Glutamatergic neuron (in vitro differentiated cells): ENCODE results near the gene LSS. TPM values are rescaled to one million over a fixed set of nuclear protein-coding genes. Genes with fewer than 3 reads are reported as not detected.

Experiments
- DNase-seq: peaks from one replicate; pipeline ENCODE4 v3.0.0; 2022
- H3K27ac Mint-ChIP-seq: one replicate; pipeline ENCODE4 v1.8.0; 2020; ENCODE audit warnings: mild to moderate bottlenecking, mixed read lengths, inconsistent platforms; ENCODE audit not compliant: unreplicated experiment
- H3K27me3 Mint-ChIP-seq: one replicate; pipeline ENCODE4 v1.8.0; 2020; ENCODE audit warnings: mild to moderate bottlenecking, moderate library complexity, mixed read lengths, inconsistent platforms; ENCODE audit not compliant: unreplicated experiment
- H3K36me3 Mint-ChIP-seq: one replicate; pipeline ENCODE4 v1.8.0; 2020; ENCODE audit warnings: mild to moderate bottlenecking, mixed read lengths, inconsistent platforms; ENCODE audit not compliant: unreplicated experiment
- H3K4me1 Mint-ChIP-seq: one replicate; pipeline ENCODE4 v1.8.0; 2020; ENCODE audit warnings: mild to moderate bottlenecking, low read depth, mixed read lengths, inconsistent platforms; ENCODE audit not compliant: unreplicated experiment
- H3K4me3 Mint-ChIP-seq: one replicate; pipeline ENCODE4 v1.8.0; 2020; ENCODE audit warnings: mild to moderate bottlenecking, mixed read lengths, inconsistent platforms; ENCODE audit not compliant: unreplicated experiment
- H3K9me3 Mint-ChIP-seq: one replicate; pipeline ENCODE4 v1.8.0; 2020; ENCODE audit warnings: mild to moderate bottlenecking, moderate library complexity, mixed read lengths, inconsistent platforms; ENCODE audit not compliant: unreplicated experiment
- total RNA-seq: library from RNA; stranded (reverse); fragmentation: NEBNext Ultra II Directional; extraction: Animal tissue kit (Norgen Biotek cat#: 25700); gene quantifications from one replicate; pipeline ENCODE4 v1.2.1, GENCODE V29; 2021; ENCODE audit not compliant: unreplicated experiment
- TF ChIP-seq, protein P1 (sequence below): fragments of 200-600 bp; sonication (generic); IDR thresholded peaks from one replicate; pipeline ENCODE4 v1.5.0; 2021; ENCODE audit not compliant: partially characterized antibody, unreplicated experiment

LSS gene
- total RNA-seq, 1 donor from 2014 or later, result 390 TPM

DNA sequence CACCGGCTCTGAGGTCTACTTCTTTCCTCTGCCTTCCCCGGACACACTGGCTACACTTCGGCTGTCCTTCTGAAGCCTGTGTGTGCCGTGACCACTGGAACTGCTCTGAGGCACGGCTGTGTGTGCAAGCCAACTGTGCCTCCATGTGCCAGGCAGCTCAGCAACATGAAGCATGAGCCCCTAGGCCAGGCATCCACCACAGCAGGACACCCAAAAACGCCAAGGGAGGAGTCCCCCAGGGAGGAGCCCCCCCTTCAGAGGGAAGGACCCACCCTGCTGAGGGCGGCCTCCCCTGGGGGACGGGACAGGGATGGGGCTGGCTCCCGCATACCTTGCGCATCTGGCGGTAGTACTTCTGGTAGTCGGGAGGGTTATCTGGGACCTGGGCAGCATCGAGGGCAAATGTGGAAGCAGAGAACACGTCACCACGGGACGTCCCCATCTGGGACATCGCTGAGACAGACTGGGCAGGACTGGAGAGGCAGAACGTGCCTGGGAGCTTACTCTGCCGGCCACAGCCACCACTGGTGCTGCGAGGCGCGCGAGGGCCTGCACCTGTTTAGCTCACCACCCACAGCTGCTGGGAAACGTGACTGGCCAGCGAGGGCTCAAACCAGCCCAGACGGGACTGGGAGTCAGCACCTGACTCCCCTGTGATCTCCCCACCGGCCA, 20.5 kb downstream of the LSS start:
- Mint-ChIP-seq H3K4me1 (peaks cover 16% of the 10 kb centered on the region), H3K4me3 (no peak overlapping the region), H3K27ac (no peak overlapping the region), H3K36me3 (peaks cover 4% of the 10 kb centered on the region), H3K27me3 (peaks cover 9% of the 10 kb centered on the region), H3K9me3 (peaks cover 20% of the 10 kb centered on the region)
- TF ChIP-seq, protein P1, sequence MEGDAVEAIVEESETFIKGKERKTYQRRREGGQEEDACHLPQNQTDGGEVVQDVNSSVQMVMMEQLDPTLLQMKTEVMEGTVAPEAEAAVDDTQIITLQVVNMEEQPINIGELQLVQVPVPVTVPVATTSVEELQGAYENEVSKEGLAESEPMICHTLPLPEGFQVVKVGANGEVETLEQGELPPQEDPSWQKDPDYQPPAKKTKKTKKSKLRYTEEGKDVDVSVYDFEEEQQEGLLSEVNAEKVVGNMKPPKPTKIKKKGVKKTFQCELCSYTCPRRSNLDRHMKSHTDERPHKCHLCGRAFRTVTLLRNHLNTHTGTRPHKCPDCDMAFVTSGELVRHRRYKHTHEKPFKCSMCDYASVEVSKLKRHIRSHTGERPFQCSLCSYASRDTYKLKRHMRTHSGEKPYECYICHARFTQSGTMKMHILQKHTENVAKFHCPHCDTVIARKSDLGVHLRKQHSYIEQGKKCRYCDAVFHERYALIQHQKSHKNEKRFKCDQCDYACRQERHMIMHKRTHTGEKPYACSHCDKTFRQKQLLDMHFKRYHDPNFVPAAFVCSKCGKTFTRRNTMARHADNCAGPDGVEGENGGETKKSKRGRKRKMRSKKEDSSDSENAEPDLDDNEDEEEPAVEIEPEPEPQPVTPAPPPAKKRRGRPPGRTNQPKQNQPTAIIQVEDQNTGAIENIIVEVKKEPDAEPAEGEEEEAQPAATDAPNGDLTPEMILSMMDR, result no peak
- DNase-seq, result no peak

DNA sequence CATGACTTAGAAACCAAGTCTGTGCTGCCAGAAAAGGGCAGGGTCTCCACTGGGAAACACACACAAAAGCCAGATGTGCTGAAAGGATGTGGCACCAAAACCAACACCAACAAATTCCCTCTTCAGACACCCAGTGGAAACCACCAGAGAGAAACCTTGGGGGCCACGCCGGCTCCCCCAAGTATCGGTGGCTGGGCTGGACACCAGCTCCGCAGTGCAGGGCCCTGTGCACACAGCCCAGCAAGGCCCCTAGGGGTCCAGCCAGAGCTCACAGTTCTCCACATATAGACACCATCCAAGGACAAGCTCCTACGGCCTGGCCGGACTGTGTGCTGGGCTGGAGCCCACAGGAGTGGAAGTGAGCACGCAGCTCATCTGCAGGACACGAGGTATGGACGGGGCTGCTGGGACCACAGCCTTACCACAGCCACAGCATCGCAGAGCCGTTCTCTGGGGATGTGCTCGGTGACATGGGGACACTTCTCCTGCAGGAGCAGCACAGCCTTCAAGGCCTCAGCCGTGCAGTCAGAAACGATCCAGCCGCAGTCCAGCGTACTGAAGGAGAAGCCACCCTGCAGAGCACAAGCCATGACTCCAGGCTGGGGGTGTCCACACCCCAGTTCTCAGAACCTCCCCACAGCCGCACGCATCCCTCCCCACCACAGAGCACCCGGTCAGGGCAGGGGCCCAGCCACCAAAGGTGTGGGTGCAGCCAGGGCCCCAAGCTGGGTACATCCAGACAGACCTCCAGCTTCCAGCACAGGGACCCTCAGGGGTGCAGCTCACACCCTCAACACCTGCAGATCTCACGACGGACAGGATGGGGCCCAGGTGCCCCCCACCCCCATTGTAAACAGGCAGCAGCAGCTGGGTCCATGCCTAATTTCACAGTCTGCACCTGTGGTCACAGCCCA, 21.3 kb downstream of the LSS start:
- H3K4me1 Mint-ChIP-seq, result peaks cover 12% of the 10 kb centered on the region
- DNase-seq, result peak; percentile 6
- peaks cover 11% of the 10 kb centered on the region for H3K27me3 Mint-ChIP-seq
- H3K36me3 Mint-ChIP-seq, result peaks cover 4% of the 10 kb centered on the region
- H3K4me3 Mint-ChIP-seq, result no peak overlapping the region
- TF ChIP-seq, protein P1, result no peak
- H3K9me3 Mint-ChIP-seq, result peaks cover 20% of the 10 kb centered on the region
- H3K27ac Mint-ChIP-seq, result no peak overlapping the region

DNA sequence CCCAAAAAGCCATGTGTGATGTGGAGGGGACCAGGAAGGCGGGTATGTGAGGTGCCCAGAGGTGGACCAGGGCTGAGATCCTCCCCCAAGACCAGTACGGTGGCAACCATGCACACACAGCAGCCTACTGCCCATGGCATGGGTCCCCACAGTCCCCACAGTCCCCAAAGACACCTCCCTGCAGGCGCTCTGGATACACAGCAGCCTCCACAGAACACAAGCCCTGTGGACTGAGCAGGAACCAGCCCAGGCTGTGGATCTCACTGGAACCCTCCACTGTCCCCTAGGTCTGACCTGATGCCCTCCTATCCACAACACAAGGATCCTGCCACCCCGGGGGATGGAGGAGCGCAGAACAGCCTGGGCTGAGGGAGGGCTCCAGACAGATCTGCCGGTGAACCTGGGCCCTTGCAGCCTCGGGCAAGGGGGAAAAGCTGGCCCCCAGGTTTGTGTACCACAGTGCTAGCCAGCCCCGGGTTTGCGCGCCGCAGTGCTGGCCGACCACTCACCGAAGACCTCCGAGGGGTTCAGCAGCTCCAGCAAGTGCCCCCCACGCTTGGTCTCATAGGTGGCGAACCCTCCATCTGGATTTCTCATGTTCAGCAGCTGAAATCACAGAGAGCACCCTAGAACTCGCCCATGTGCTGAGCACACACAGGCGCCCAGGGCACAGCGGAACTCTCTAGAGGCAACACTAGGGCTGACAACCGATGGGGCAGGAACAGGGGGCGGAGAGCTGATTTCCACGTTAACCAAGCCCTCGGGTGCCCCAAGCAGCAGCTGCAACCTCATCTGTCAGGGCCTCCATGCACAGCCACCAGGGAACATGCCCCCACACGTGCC, 22.2 kb downstream of the LSS start:
- TF ChIP-seq, protein P1, result no peak
- peak; percentile 10 for DNase-seq
- H3K4me3 Mint-ChIP-seq, result no peak overlapping the region
- peaks cover 18% of the 10 kb centered on the region for H3K9me3 Mint-ChIP-seq
- no peak overlapping the region for H3K27ac Mint-ChIP-seq
- peaks cover 8% of the 10 kb centered on the region for H3K27me3 Mint-ChIP-seq
- H3K4me1 Mint-ChIP-seq, result peaks cover 12% of the 10 kb centered on the region
- H3K36me3 Mint-ChIP-seq, result peaks cover 1% of the 10 kb centered on the region

DNA sequence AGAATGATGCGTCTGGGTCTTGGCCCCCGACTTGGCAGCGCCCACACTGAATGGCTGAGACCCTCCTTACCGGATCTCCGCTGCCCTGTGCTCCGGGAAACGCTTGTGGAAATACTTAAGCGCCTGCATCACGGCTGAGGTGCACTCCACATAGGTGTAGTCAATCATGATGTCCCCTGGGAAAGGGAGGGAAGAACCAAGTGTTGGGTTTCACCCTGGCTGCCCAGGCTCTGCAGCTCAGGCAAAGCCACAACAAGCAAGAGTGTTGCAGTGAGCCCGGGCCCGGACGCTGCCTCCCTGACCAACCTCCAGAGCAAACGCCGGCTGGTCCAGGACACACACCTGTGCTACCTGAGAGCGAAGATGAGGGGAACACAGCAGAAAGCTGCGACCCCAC, 22.8 kb downstream of the LSS start:
- peaks cover 12% of the 10 kb centered on the region for H3K4me1 Mint-ChIP-seq
- peaks cover 15% of the 10 kb centered on the region for H3K9me3 Mint-ChIP-seq
- H3K36me3 Mint-ChIP-seq, result peaks cover under 1% of the 10 kb centered on the region
- peaks cover 8% of the 10 kb centered on the region for H3K27me3 Mint-ChIP-seq
- peak overlapping the region; percentile 68 for H3K27ac Mint-ChIP-seq
- peak; percentile 12 for DNase-seq
- H3K4me3 Mint-ChIP-seq, result no peak overlapping the region
- TF ChIP-seq, protein P1, result no peak
